SK-N-SH treated with all-trans-retinoic acid at 6 μM for 48 hours (cell line): ENCODE results near the gene FOXQ1.

Experiments
- ATAC-seq: fragments of 200-7000 bp; cut with Tn5 transposase; 3 replicates; pipeline ENCODE4 v1.9.1; 2020; ENCODE audit warnings: mild to moderate bottlenecking, moderate library complexity
- ARNTL ChIP-seq: fragments of 450-650 bp; formaldehyde crosslinking; IDR thresholded peaks from 2 replicates; pipeline ENCODE4 v1.5.0; 2020; ENCODE audit warnings: low read depth, mild to moderate bottlenecking, moderate library complexity, borderline replicate concordance
- CSDC2 ChIP-seq: fragments of 250-450 bp; sonication (Bioruptor Pico); IDR thresholded peaks from 2 replicates; pipeline ENCODE4 v1.5.0; 2020; ENCODE audit warnings: mild to moderate bottlenecking, moderate library complexity
- GLIS3 ChIP-seq: fragments of 250-450 bp; sonication (Bioruptor Pico); IDR thresholded peaks from 2 replicates; pipeline ENCODE4 v1.5.0; 2020; ENCODE audit warnings: mild to moderate bottlenecking, moderate library complexity
- ISL1 ChIP-seq: fragments of 250-450 bp; sonication (Bioruptor Pico); IDR thresholded peaks from 2 replicates; pipeline ENCODE4 v2.1.2; 2022; ENCODE audit warnings: mild to moderate bottlenecking, moderate library complexity
- OSR1 ChIP-seq: fragments of 250-450 bp; sonication (Bioruptor Pico); IDR thresholded peaks from 2 replicates; pipeline ENCODE4 v1.8.0; 2022; ENCODE audit warnings: moderate library complexity, mild to moderate bottlenecking, inconsistent platforms
- PPARA ChIP-seq: fragments of 250-450 bp; sonication (Bioruptor Pico); IDR thresholded peaks from 2 replicates; pipeline ENCODE4 v1.5.0; 2020; ENCODE audit warnings: mild to moderate bottlenecking, borderline replicate concordance
- RARB ChIP-seq: fragments of 250-450 bp; sonication (Bioruptor Pico); IDR thresholded peaks from 2 replicates; pipeline ENCODE4 v1.8.0; 2021; ENCODE audit warnings: mild to moderate bottlenecking, moderate library complexity
- SNAI2 ChIP-seq: fragments of 250-450 bp; sonication (Bioruptor Pico); IDR thresholded peaks from 2 replicates; pipeline ENCODE4 v1.5.0; 2020; ENCODE audit warnings: mild to moderate bottlenecking, moderate library complexity
- TCF4 ChIP-seq: fragments of 250-450 bp; sonication (Bioruptor Pico); IDR thresholded peaks from 2 replicates; pipeline ENCODE4 v1.8.0; 2021; ENCODE audit warnings: mild to moderate bottlenecking, moderate library complexity, borderline replicate concordance
- TOX ChIP-seq: fragments of 250-450 bp; sonication (Bioruptor Pico); IDR thresholded peaks from 2 replicates; pipeline ENCODE4 v1.8.0; 2021; ENCODE audit warnings: mild to moderate bottlenecking, moderate library complexity, borderline replicate concordance
- ZC3H10 ChIP-seq: fragments of 250-450 bp; sonication (Bioruptor Pico); IDR thresholded peaks from 2 replicates; pipeline ENCODE4 v1.5.1; 2021; ENCODE audit warnings: mild to moderate bottlenecking, moderate library complexity
- ZFP3 ChIP-seq: fragments of 250-450 bp; sonication (Bioruptor Pico); IDR thresholded peaks from 2 replicates; pipeline ENCODE4 v1.5.0; 2020; ENCODE audit warnings: mild to moderate bottlenecking, moderate library complexity
- ZFP30 ChIP-seq: fragments of 450-650 bp; formaldehyde crosslinking; IDR thresholded peaks from 2 replicates; pipeline ENCODE4 v1.5.0; 2022; ENCODE audit warnings: mild to moderate bottlenecking, moderate library complexity
- ZNF565 ChIP-seq: fragments of 450-650 bp; formaldehyde crosslinking; conservative IDR thresholded peaks from 2 replicates; pipeline ENCODE4 v1.5.0; 2020; ENCODE audit warnings: low read depth, mild to moderate bottlenecking, moderate library complexity
- ZNF70 ChIP-seq: fragments of 450-650 bp; formaldehyde crosslinking; IDR thresholded peaks from 2 replicates; pipeline ENCODE4 v1.5.0; 2020; ENCODE audit warnings: mild to moderate bottlenecking, moderate library complexity
- TF ChIP-seq, protein P1 (sequence below): fragments of 250-450 bp; sonication (Bioruptor Pico); IDR thresholded peaks from 2 replicates; pipeline ENCODE4 v1.8.0; 2020; ENCODE audit warnings: mild to moderate bottlenecking, moderate library complexity, borderline replicate concordance
- TF ChIP-seq, protein P2 (sequence below): fragments of 250-450 bp; sonication (Bioruptor Pico); IDR thresholded peaks from 2 replicates; pipeline ENCODE4 v1.8.0; 2021; ENCODE audit warnings: low read depth, mild to moderate bottlenecking, moderate library complexity, borderline replicate concordance
- TF ChIP-seq, protein P3 (sequence below): fragments of 250-450 bp; sonication (Bioruptor Pico); IDR thresholded peaks from 2 replicates; pipeline ENCODE4 v1.5.1; 2021; ENCODE audit warnings: mild to moderate bottlenecking, moderate library complexity
- TF ChIP-seq, protein P4 (sequence below): fragments of 250-450 bp; sonication (Bioruptor Pico); IDR thresholded peaks from 2 replicates; pipeline ENCODE4 v1.5.0; 2020; ENCODE audit warnings: mild to moderate bottlenecking, moderate library complexity

FOXQ1 gene

DNA sequence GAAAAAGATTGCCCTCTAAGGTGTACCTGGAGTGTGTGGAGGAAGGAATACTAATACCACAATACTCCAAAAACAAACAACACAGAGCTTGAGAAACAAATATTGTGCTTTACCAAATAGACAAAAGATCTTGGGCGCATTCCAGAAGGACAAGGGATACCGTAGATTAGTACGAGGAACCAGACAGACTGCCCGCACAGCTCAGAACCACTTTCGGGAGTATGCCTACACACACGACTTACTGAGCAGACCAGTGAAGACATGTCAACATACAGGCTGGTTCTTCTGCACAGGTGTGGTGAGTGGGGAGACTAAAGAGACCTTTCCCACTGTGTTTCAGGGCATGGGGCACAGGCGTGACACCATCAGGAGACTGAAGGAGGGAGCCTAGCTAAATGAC, 15.8 kb upstream of the FOXQ1 start:
- ATAC-seq = no peak
- TF ChIP-seq, protein P1, sequence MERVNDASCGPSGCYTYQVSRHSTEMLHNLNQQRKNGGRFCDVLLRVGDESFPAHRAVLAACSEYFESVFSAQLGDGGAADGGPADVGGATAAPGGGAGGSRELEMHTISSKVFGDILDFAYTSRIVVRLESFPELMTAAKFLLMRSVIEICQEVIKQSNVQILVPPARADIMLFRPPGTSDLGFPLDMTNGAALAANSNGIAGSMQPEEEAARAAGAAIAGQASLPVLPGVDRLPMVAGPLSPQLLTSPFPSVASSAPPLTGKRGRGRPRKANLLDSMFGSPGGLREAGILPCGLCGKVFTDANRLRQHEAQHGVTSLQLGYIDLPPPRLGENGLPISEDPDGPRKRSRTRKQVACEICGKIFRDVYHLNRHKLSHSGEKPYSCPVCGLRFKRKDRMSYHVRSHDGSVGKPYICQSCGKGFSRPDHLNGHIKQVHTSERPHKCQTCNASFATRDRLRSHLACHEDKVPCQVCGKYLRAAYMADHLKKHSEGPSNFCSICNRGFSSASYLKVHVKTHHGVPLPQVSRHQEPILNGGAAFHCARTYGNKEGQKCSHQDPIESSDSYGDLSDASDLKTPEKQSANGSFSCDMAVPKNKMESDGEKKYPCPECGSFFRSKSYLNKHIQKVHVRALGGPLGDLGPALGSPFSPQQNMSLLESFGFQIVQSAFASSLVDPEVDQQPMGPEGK (CRISPR knock-in tag) = no peak
- TF ChIP-seq PPARA (no peak), SNAI2 (no peak), ZNF565 (no peak), ZC3H10 (CRISPR knock-in tag) (no peak), TOX (CRISPR knock-in tag) (no peak), ZNF70 (no peak)
- TF ChIP-seq, all 23 proteins: peak for 0

DNA sequence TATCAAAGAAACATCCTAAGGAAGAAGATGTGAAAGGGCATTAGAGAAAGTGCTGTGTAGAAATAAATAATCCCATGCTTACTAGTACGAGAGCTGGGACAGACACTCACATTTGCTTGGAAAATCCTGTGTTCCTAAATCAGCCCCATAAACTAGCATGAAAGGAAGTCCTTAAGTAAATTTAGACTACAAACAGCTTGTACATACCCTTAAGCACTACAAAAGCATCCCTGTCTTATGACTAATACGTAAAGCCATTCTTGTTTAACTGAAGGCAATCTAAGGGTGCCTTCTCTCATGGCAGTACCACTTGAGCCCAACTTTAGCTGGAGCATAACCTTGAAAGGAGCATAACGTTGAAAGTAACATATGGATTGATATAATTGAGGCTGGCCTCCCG, 15.4 kb upstream of the FOXQ1 start:
- TF ChIP-seq, protein P2, sequence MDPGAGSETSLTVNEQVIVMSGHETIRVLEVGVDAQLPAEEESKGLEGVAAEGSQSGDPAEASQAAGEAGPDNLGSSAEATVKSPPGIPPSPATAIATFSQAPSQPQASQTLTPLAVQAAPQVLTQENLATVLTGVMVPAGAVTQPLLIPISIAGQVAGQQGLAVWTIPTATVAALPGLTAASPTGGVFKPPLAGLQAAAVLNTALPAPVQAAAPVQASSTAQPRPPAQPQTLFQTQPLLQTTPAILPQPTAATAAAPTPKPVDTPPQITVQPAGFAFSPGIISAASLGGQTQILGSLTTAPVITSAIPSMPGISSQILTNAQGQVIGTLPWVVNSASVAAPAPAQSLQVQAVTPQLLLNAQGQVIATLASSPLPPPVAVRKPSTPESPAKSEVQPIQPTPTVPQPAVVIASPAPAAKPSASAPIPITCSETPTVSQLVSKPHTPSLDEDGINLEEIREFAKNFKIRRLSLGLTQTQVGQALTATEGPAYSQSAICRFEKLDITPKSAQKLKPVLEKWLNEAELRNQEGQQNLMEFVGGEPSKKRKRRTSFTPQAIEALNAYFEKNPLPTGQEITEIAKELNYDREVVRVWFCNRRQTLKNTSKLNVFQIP (CRISPR knock-in tag) = no peak
- TF ChIP-seq, all 23 proteins: peak for 0
- no peak for ATAC-seq

DNA sequence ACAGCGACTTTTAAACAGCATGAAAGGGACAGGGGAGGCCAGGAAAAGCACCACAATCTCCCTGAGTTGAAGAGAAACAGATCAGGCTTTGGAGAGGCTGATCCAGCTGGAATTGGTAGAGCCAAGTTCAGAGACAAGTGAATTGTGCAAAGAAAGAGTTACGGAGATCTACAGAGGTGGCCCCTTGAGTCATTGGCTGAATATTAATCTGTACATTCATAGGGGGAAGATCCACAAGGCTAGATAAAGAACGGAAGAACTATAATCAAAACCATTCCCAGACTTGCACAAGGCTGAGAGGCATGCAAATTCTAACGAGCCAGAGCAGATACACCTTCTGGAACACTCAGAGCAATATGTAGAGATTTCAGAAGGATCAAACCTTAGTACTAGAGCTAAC, 14.2 kb upstream of the FOXQ1 start:
- TF ChIP-seq OSR1 (CRISPR knock-in tag) = no peak
- no peak for TF ChIP-seq ZNF70
- TF ChIP-seq, protein P3, sequence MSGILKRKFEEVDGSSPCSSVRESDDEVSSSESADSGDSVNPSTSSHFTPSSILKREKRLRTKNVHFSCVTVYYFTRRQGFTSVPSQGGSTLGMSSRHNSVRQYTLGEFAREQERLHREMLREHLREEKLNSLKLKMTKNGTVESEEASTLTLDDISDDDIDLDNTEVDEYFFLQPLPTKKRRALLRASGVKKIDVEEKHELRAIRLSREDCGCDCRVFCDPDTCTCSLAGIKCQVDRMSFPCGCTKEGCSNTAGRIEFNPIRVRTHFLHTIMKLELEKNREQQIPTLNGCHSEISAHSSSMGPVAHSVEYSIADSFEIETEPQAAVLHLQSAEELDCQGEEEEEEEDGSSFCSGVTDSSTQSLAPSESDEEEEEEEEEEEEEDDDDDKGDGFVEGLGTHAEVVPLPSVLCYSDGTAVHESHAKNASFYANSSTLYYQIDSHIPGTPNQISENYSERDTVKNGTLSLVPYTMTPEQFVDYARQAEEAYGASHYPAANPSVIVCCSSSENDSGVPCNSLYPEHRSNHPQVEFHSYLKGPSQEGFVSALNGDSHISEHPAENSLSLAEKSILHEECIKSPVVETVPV (CRISPR knock-in tag) = no peak
- TF ChIP-seq PPARA = no peak
- TF ChIP-seq, protein P1 (CRISPR knock-in tag) = no peak
- TF ChIP-seq ZFP3 (CRISPR knock-in tag) = no peak
- no peak for TF ChIP-seq CSDC2 (CRISPR knock-in tag)
- no peak for TF ChIP-seq TCF4 (CRISPR knock-in tag)
- no peak for TF ChIP-seq RARB (CRISPR knock-in tag)
- TF ChIP-seq GLIS3 (CRISPR knock-in tag) = no peak
- no peak for ATAC-seq

DNA sequence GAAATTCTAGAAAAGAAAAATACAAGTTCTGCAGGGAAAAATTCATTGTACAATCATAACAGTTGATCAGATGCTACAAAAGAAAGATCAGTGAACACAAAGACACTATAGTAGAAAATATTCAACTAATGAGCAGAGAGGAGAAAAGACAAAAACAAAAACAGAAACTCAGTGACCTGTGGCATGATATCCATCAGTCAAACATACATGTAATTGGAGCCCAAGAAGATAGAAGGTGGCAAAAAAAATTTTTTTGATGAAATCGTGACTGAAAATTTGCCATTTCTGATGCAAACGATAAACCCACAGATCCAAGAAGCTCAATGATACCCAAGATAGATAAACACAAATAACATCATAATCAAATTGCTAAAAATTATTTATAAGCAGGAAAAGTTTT, 13.1 kb upstream of the FOXQ1 start:
- TF ChIP-seq, protein P1 (CRISPR knock-in tag) = no peak
- TF ChIP-seq SNAI2 (no peak), ZC3H10 (CRISPR knock-in tag) (no peak), ARNTL (no peak), OSR1 (CRISPR knock-in tag) (no peak), ZFP30 (no peak), ISL1 (no peak), TCF4 (CRISPR knock-in tag) (no peak), GLIS3 (CRISPR knock-in tag) (no peak), PPARA (no peak)
- TF ChIP-seq, protein P4, sequence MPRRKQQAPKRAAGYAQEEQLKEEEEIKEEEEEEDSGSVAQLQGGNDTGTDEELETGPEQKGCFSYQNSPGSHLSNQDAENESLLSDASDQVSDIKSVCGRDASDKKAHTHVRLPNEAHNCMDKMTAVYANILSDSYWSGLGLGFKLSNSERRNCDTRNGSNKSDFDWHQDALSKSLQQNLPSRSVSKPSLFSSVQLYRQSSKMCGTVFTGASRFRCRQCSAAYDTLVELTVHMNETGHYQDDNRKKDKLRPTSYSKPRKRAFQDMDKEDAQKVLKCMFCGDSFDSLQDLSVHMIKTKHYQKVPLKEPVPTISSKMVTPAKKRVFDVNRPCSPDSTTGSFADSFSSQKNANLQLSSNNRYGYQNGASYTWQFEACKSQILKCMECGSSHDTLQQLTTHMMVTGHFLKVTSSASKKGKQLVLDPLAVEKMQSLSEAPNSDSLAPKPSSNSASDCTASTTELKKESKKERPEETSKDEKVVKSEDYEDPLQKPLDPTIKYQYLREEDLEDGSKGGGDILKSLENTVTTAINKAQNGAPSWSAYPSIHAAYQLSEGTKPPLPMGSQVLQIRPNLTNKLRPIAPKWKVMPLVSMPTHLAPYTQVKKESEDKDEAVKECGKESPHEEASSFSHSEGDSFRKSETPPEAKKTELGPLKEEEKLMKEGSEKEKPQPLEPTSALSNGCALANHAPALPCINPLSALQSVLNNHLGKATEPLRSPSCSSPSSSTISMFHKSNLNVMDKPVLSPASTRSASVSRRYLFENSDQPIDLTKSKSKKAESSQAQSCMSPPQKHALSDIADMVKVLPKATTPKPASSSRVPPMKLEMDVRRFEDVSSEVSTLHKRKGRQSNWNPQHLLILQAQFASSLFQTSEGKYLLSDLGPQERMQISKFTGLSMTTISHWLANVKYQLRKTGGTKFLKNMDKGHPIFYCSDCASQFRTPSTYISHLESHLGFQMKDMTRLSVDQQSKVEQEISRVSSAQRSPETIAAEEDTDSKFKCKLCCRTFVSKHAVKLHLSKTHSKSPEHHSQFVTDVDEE (CRISPR knock-in tag) = no peak
- TF ChIP-seq, all 23 proteins: peak for 0
- ATAC-seq = no peak
